GM12872 (cell line): ENCODE data around the gene C5orf46.

Source experiments
- CTCF ChIP-seq: IDR thresholded peaks from 3 replicates; pipeline ENCODE4 v1.5.1; 2011; ENCODE audit warnings: low read depth, mild to moderate bottlenecking, low read length, moderate library complexity; ENCODE audit not compliant: insufficient read depth

C5orf46 gene

GRCh38 chr5:147858565-147858964 is 47.8 kb downstream of the C5orf46 start:
- TF ChIP-seq CTCF = no peak

GRCh38 chr5:147857302-147858129 is 48.8 kb downstream of the C5orf46 start:
- TF ChIP-seq CTCF = peak; percentile 79

- TF ChIP-seq CTCF = no peak
Measured at GRCh38 chr5:147856801-147857200, 49.5 kb downstream of the C5orf46 start.

GRCh38 chr5:147855774-147856069 is 50.6 kb downstream of the C5orf46 start:
- no peak for TF ChIP-seq CTCF

GRCh38 chr5:147854894-147855773 is 51.2 kb downstream of the C5orf46 start:
- no peak for TF ChIP-seq CTCF

GRCh38 chr5:147854331-147854730 is 52.0 kb downstream of the C5orf46 start:
- no peak for TF ChIP-seq CTCF

GRCh38 chr5:147853372-147853987 is 52.9 kb downstream of the C5orf46 start:
- TF ChIP-seq CTCF = no peak
